OCI-LY7 (cell line): ENCODE results near the gene PTPRM.

Experiments used
- CTCF ChIP-seq: fragments of 200-600 bp; sonication (generic); conservative IDR thresholded peaks from 2 replicates; pipeline ENCODE4 v1.5.1; 2014; ENCODE audit warnings: mild to moderate bottlenecking, antibody characterized with exemption, low read length, moderate library complexity, mixed read lengths
- EZH2phosphoT487 ChIP-seq: fragments of 200-600 bp; sonication (generic); IDR thresholded peaks from 2 replicates; pipeline ENCODE4 v1.6.1; 2018; ENCODE audit warnings: low read depth, borderline replicate concordance, mild to moderate bottlenecking, mixed run types, antibody characterized with exemption, low read length, moderate library complexity, mixed read lengths

GRCh38 chr18:7541835-7542234, 25.3 kb upstream of the PTPRM start:
- TF ChIP-seq CTCF (no peak), EZH2phosphoT487 (no peak)
